ENCODE data around the gene PEX11A.
"Not testable (repeated sequence)": the region's sequence is repeated elsewhere in the genome, so short reads cannot be mapped to it uniquely, and the experiment has no call there.

PEX11A gene, protein sequence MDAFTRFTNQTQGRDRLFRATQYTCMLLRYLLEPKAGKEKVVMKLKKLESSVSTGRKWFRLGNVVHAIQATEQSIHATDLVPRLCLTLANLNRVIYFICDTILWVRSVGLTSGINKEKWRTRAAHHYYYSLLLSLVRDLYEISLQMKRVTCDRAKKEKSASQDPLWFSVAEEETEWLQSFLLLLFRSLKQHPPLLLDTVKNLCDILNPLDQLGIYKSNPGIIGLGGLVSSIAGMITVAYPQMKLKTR

GRCh38 chr15:89690276-89691218, at the start of gene PEX11A, which contains the start of gene WDR93:
TSS of gene PEX11A (minus strand) at chr15:89690754. CDS start at chr15:89690632, 122 bp downstream.
TSS of gene WDR93 (plus strand) at chr15:89690811. CDS start at chr15:89701747, 10,936 bp downstream.
- peak; percentile 79 for DNase-seq

GRCh38 chr15:89740137-89740536, 49.6 kb upstream of the PEX11A start:
- DNase-seq = peak; percentile 78

DNA sequence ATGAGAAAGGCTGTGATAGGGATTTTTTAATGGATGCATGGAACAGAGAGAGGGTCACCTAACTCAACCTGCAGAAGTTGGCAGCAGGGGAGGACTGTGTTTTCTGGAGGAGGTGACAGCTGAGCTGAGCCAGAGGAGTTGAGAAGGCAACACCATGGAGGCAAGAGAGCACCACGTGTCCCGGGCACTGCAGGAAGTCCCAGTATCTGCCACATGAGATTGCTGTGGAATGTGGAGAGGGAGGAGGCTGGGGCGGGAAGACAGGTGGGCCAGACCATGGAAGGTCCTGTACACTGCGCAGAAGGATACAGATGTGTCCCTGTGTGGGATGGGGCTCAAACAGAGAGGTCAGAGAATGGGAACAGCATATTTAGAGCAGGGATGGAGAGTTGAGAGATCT, 45.2 kb upstream of the PEX11A start:
- no peak for DNase-seq

DNA sequence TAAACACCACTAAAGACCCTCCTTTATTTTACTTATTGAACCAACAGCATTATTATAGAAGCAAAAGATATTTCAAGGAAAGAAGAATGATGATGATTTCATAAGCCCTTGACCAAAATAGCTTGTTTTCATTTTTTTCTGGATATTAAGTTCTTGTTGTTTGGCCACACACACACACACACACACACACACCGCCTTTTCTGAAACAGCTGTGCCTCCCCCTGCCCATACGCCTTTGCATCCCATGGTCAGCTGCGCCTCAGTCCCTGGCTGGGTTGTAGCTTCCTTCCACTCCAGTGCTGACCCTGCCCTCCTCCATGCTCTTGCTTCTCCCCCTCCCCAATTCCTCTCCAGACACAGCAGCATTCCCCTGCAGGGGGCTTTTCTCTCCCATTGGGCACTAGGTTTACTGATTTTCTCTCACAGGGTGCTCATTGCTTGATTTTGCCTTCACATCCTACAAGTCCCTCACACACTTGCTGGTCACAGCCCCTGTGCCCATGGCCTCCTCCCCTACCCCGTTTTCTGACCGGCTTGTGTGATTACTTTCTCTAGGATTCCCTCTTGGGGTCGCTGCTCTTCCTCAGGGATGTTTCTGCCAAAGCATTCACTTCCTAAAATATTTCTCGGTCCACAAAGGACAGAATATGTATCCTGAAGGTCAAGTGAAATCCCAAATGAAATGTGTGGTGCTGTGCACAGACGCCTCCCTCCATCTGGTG, 42.1 kb upstream of the PEX11A start:
- no peak for DNase-seq

- no peak for DNase-seq
Measured at GRCh38 chr15:89731275-89731674, 40.7 kb upstream of the PEX11A start.

DNA sequence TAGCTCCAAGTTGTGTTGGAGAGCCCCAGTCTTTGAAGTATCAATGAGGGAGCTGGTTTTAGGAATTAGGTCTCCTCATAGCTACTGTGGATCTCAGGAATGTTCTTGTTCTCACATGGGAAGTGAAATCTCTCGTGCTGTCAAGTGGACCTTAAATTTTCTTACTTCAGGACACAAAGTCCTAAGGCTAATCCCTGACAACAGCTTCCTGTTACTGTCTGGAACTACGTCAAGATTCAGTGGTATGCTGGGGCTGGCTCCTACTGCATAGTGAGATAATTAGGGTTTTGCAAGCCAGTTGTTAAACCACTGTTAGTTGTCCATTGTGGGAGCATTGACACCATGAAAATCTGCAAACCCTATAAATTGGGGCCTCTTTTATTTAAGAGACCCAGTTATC, 37.7 kb upstream of the PEX11A start:
- no peak for DNase-seq

DNA sequence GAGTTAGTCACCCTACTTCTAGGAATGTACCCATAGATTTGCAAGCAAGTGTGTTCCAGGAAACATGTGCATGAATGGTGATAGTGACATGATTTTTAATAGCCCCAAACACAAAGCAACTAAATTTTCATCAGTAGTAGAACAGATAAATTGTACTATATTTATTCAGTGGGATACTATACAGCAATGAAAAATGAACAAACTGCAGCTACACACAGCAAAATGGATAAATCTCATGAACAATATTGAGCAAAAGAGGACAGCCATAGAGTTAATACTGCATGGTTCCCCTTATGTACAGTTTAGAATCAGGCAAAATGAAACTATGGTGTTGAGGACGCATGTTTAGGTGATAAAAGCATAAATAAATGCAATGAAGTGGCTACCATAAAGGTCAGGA, 34.5 kb upstream of the PEX11A start:
- no peak for DNase-seq

DNA sequence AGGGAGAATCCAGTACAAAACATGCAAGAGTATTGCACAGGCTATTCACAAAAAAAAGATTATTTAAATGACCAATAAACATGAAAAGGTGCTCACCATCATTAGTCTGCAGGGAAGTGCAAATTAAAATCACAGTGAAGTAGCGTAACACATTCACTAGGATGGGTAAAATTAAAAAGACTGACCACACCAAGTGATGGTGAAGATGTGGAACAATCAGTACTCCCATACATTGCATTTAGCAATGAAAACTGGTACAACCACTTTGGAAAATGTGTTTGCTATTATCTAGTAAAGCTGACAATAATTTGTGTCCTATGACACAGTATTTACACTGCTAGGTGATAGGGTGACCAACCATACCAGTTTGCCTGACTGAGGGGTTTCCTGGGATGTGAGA, 34.1 kb upstream of the PEX11A start:
- no peak for DNase-seq

- no peak for DNase-seq
Measured at GRCh38 chr15:89723031-89723430, 32.5 kb upstream of the PEX11A start.

DNA sequence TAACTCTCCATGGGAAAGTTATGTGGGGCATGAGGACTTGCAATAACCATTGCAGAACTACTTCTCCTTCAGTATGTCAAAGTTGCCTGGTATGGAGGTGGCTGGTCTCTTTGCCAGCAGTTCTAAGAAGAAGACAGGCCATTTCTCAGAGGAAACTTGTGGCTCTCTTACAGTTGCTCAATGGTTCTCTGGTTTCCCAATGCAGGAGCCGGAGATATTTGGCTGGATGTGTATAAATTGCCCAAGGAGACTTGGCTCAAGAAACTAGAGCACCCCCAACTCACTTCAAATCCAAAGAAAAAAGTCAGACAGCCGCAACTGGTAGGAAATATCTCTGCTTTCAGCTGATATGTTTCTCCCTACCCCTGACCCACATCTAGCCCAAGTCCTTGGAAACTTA, 24.2 kb upstream of the PEX11A start:
- DNase-seq = no peak

DNA sequence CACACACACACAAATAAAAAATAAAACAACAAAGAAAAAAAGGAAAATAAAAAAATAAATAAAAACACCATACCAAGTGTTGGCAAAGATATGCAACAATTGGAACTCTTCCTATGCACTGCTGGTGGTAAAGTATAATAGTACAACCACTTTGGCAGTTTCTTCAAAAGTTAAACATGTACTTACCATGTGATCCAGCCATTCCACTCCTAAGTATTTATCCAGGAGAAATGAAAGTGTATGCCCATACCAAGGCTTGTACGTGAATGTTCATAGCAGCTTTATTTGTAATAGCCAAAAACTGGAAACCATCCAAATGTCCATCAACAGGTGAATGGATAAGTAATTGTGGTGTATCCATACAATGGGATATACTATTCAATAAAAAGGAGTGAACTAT, 17.0 kb upstream of the PEX11A start:
- DNase-seq = no peak

DNA sequence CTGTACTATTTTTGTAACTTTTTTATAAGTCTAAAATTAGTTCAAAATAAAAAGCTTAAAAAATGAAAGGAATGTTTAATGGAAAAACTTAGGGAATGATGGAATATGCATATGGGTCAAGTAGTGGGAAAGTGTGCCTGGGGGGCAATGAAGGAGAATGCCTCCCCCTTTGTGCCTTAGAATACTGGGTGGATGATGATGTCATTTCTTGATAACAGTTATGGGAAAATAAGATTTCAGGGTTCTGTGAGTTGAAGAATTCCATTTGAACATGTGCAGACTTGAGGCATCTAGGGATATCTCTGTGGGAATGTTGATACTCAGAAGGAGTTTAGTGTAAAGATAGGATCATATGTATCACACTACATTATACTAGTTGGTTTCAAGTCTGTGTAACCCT, 13.9 kb upstream of the PEX11A start:
- no peak for DNase-seq

- DNase-seq = no peak
Measured at GRCh38 chr15:89695198-89695597, 4.6 kb upstream of the PEX11A start.

DNA sequence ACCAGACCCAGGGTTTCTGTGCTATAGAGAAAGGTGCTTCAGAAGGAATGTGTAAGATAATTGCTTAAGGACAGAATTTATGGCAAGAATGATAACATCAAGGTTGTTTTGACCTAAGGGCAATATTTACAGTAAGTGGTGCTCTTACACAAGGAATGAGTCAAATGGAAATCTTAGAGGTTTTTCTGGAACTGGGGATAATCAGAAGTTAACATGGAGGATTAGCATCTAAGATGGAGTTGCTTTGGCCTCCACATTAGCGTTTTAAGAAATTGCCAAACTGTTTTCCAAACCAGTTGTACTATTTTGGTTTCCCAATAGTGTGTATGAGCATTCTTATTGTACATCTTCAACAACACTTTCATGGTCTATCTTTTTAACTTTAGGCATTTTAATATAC, 3.1 kb upstream of the PEX11A start:
- no peak for DNase-seq

DNA sequence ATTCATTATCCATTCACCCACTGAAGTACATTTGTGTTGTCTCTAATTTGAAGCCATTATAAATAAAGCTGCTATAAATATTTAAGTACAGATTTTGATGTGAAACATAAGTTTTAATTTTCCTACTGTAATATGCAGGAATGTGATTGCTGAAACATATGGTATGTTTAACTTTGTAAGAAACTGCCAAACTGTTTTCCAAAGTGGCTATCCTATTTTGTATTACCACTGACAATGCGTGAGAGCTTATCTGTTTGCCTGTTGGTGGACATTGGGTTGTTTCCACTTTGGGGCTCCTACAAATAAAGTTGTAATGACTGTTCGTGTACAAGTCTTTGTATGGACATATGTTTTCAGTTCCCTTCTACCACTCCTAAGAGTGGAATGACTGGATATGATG, 2.5 kb upstream of the PEX11A start:
- no peak for DNase-seq

- DNase-seq = not testable (repeated sequence)
Measured at GRCh38 chr15:89689930-89690275, 651 bp downstream of the PEX11A start.

DNA sequence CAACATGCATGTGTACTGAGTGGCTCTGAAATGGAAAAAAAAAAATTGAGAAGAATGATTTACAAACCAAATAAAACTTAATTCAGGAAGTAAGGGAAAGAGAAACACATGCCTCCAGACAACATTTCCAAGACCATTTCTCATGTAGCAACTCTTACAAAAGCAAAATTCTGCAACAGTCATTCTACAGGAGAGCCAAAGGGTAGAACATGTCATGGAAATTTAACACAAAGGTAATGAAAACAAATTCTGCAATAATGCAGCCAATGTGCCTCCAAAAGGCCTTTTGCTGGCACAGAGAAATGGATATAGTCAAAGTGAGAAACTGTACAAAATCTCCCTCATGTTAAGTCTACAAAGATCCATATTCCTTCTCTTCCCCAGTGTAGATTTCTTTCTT, 4.0 kb downstream of the PEX11A start:
- DNase-seq = no peak

GRCh38 chr15:89685995-89686394, 4.6 kb downstream of the PEX11A start:
- DNase-seq = no peak

DNA sequence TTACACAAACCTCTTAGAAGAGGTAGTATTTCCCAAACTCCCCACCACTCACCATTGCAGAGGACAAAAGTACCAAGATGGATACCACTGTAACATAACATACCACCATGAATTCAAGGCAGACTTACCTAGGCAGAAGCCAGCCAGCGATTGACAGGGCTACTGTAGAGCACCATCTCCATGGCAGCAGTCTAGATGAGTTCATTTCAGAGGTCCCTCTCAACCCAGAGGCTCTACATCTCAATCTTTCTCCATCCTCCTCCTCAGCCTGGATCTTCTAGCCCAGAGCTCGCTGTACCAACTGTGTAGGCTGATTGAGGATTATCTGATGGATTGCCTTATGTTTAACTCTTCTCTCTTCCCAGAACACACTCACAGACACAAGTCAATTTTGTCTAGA, 9.4 kb downstream of the PEX11A start:
- DNase-seq = no peak

DNA sequence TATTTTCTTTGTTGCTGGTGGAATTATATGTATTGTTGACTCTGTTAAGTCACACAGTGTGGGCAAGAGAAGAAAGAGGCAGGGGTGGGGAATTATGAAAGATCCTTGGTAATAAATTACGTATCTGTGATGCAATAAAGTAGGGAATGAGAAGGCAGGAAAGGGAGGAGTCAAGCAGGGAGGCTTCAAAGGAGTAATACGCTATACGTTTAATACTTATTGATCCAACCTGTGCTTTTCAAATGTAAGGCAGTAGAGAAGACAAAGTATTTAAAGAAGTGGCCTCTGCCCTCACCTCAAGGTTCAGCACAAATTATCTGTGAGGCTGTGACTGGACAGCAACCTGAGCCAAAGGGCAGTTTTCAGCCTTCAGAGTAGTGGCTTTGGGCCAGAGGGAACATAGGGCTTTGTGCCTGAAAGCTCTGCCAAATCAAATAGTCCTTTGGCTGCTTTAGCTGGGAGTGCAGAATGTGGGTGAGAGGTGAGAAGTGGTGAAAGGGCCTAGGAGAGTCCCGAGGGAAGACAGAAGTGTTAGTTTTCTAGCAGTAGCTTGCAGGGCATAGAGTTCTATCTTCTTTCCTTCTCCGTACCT, 10.2 kb downstream of the PEX11A start:
- no peak for DNase-seq

DNA sequence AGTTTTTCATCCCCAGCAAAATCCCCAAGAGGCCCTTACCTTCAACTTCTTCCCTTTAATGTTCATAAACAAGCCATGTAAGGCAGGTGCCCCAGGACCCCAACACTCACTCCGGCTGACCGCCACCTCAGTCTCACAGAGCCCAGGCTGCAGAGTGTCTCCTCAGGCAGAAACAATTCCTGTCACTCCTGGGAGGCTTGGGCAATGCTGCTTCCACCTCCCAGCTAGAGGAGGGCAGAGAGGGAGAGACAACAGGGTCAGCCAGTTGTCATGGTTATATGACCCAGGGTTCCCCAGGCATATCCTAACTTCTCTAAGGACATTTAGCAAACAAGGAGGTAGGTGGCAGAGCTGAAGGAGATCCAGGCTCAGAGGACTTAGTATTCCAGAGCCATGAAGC, 11.3 kb downstream of the PEX11A start, which contains the start of gene PLIN1:
TSS of gene PLIN1 (minus strand) at position 156 of the 400 bp plus-strand sequence. CDS start 1,878 bp downstream, outside the sequence.
- DNase-seq = no peak

DNA sequence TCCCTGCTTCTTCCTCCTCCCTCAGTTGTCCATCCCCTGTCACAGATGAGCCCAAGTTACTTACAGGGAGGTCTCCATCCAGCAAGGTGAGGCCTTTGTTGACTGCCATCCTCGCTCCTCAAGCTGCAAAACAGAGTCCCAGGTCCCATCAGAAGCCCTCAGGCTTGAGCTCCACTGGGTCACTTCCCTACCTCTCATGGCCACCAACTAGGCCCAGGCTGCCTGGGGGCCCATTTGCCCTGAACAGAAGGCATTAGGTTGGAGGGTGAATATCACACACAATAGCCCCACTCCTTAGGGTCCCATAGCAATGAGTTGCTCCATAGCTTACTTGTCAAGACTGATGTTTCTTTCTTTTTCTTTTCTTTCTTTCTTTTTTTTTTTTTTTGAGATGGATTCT, 13.2 kb downstream of the PEX11A start:
- DNase-seq = no peak

DNA sequence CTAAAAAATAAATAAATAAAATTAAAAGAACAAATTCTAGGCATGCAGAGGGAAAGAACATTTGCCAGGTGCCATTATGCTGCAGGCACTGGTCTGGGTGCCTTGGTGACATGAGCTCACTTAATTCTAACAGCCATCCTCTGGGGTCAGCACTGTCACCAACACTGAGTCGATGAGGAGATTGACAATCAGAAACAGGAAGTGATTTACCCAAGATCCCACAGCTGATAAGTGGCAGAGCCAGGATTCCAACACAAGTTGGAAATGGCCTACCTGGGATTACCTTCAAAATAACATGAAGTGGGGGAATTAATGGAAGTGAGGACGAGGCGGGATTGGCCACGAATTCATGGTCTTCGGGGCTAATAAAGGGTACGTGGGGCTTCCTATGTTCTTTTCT, 14.9 kb downstream of the PEX11A start:
- DNase-seq = no peak

Measured in CD4-positive, alpha-beta T cell treated with Interleukin-10 for 1 hour (primary cell).